ENCODE results near the gene TET2. TPM values are rescaled to one million over a fixed set of nuclear protein-coding genes. Genes with fewer than 3 reads are reported as not detected.
A peak's percentile ranks its signal among the peaks of the same experiment; 100 is the strongest.

The TET2 gene
- total RNA-seq, 1 donor from 2014 or later, result 11.4 TPM

DNA sequence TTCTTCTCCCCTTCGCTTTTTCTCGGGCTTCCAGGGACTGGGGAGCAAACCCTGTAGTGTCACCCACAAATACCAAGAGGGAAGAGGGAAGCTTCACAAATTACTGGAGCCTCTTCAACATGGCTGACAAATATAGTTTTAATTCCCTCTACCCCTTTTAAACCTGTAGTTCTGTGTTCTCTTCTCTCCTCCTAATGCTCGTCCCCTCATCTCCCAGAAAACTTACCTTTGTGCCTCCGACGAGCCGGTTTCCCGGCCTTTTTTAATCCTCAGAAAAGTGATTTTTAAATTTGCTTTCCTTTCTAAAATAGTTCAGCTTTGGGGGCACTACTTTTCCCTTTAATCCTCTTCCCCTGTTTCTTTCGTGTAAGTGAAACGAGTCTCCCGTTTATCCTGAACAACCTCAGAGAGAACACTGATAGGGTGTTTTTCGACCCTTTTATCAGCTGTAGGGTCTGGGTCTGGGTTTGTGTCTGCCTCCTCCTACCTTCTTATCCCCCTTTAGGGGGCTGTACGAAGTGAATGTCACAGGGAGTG lies 408 bp downstream of the TET2 start:
- no peak for DNase-seq (ENCODE audit: low spot score)
- Mint-ChIP-seq H3K27me3 (ENCODE audit: unreplicated experiment) (peaks cover 16% of the 10 kb centered on the region), H3K4me1 (ENCODE audit: unreplicated experiment) (peaks cover 19% of the 10 kb centered on the region), H3K9me3 (ENCODE audit: unreplicated experiment) (no peaks in the 10 kb centered on the region), H3K36me3 (ENCODE audit: low read depth, unreplicated experiment) (peaks cover 4% of the 10 kb centered on the region), H3K4me3 (ENCODE audit: unreplicated experiment) (peak overlapping the region; percentile 100), H3K27ac (ENCODE audit: unreplicated experiment) (peak overlapping the region; percentile 76)
- TF ChIP-seq, protein P1, sequence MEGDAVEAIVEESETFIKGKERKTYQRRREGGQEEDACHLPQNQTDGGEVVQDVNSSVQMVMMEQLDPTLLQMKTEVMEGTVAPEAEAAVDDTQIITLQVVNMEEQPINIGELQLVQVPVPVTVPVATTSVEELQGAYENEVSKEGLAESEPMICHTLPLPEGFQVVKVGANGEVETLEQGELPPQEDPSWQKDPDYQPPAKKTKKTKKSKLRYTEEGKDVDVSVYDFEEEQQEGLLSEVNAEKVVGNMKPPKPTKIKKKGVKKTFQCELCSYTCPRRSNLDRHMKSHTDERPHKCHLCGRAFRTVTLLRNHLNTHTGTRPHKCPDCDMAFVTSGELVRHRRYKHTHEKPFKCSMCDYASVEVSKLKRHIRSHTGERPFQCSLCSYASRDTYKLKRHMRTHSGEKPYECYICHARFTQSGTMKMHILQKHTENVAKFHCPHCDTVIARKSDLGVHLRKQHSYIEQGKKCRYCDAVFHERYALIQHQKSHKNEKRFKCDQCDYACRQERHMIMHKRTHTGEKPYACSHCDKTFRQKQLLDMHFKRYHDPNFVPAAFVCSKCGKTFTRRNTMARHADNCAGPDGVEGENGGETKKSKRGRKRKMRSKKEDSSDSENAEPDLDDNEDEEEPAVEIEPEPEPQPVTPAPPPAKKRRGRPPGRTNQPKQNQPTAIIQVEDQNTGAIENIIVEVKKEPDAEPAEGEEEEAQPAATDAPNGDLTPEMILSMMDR (IDR thresholded peaks at IDR 0.05; ENCODE audit: unreplicated experiment), result no peak

DNA sequence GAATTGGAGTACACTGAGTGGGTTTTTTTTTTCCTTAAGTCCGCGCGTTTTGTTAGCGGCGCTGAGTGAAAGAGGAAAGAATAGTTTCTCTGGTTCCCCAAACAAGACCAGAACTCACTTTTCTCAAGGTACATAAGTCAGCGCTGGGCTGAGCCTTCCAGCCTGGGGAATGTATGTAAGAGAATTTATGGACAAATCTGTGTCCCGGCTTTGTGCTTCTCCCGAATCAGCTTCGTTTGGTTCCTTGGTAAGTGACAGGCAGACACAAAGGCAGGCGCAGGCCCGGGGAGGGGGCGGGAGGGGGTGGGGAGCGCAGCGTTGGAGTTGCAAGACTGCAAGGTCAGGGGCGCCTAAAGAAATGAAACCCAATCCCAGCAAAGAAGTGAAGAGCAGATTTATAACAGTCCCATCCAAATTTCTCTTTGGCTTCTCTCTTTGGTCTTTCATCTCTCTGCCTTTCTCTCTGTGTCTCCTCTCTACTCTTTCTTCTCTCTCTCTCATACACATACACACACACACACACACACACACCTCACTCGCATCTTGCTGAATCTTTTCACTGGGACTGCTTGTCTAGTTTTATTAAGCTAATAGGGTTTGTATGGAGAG lies 981 bp downstream of the TET2 start:
- peak overlapping the region; percentile 100 for H3K4me3 Mint-ChIP-seq (ENCODE audit: unreplicated experiment)
- H3K27ac Mint-ChIP-seq (ENCODE audit: unreplicated experiment), result peak overlapping the region; percentile 76
- peaks cover 19% of the 10 kb centered on the region for H3K4me1 Mint-ChIP-seq (ENCODE audit: unreplicated experiment)
- H3K9me3 Mint-ChIP-seq (ENCODE audit: unreplicated experiment), result no peaks in the 10 kb centered on the region
- peaks cover 4% of the 10 kb centered on the region for H3K36me3 Mint-ChIP-seq (ENCODE audit: low read depth, unreplicated experiment)
- TF ChIP-seq, protein P1 (IDR thresholded peaks at IDR 0.05; ENCODE audit: unreplicated experiment), result no peak
- DNase-seq (ENCODE audit: low spot score), result peak; percentile 29
- peaks cover 16% of the 10 kb centered on the region for H3K27me3 Mint-ChIP-seq (ENCODE audit: unreplicated experiment)

DNA sequence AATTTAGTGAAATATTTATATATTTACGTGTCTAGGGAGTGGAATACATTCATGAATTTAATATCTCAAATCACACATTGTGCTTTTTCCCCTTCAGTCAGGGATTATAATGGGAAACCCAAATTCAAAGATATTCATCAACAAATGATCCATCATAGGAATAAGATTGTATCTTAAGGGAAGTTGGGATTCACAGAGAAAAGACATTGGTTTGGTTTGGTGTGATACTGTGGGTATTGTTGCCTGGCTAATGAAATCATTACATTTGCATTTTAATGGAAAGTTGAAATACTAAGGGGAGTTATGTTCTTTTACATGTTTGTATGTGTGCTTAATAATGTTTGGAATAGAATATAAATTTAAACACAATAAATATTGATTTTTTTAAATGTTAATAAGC lies 1.7 kb downstream of the TET2 start:
- Mint-ChIP-seq H3K36me3 (ENCODE audit: low read depth, unreplicated experiment) (peaks cover 4% of the 10 kb centered on the region), H3K9me3 (ENCODE audit: unreplicated experiment) (no peaks in the 10 kb centered on the region), H3K4me3 (ENCODE audit: unreplicated experiment) (no peak overlapping the region), H3K4me1 (ENCODE audit: unreplicated experiment) (peaks cover 19% of the 10 kb centered on the region), H3K27me3 (ENCODE audit: unreplicated experiment) (peaks cover 16% of the 10 kb centered on the region), H3K27ac (ENCODE audit: unreplicated experiment) (no peak overlapping the region)
- TF ChIP-seq, protein P1 (IDR thresholded peaks at IDR 0.05; ENCODE audit: unreplicated experiment), result no peak
- no peak for DNase-seq (ENCODE audit: low spot score)

DNA sequence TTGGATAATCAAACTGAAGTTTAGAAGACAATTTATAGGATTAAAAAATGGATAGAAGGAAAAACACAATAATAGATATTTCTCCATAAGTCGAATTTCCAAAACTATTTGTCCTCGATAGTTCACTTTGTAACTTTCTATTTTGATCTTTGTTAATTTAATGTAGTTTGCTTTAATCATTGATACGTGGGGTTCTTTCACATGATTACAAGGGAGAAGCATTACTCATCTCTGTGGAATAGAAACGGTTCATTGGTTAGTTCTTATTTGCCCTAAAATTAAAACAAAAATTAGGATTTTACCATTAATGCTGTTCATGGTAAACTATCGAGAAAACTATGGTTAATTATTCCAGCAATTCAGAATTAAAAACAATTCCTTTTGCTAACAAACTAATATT lies 2.1 kb downstream of the TET2 start:
- Mint-ChIP-seq H3K36me3 (ENCODE audit: low read depth, unreplicated experiment) (peaks cover 4% of the 10 kb centered on the region), H3K9me3 (ENCODE audit: unreplicated experiment) (no peaks in the 10 kb centered on the region), H3K27me3 (ENCODE audit: unreplicated experiment) (peaks cover 16% of the 10 kb centered on the region), H3K4me1 (ENCODE audit: unreplicated experiment) (peaks cover 19% of the 10 kb centered on the region), H3K27ac (ENCODE audit: unreplicated experiment) (no peak overlapping the region), H3K4me3 (ENCODE audit: unreplicated experiment) (no peak overlapping the region)
- no peak for DNase-seq (ENCODE audit: low spot score)
- TF ChIP-seq, protein P1 (IDR thresholded peaks at IDR 0.05; ENCODE audit: unreplicated experiment), result no peak

DNA sequence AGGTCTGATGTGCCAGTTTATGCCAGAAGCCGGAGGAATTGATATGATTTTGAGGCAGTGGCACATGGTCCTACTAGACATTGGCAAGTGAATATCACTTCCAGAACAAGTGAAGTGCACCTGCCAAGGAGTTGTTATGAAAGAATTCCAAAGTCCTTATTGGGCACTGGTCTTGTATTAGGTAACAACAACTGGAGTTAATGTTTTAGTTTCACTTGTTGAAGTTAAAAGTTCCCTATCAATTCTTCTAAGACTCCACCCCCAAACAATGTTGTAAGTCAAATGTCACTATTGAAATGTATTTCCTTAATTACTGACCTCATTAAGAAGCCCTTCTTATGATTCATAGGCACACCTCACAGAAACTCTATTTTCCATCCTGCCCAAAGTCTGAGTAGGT lies 3.1 kb downstream of the TET2 start:
- no peak overlapping the region for H3K4me3 Mint-ChIP-seq (ENCODE audit: unreplicated experiment)

More for the DNA sequence above, 3.1 kb downstream of the TET2 start:
- H3K4me1 Mint-ChIP-seq (ENCODE audit: unreplicated experiment), result peaks cover 19% of the 10 kb centered on the region
- peaks cover 4% of the 10 kb centered on the region for H3K36me3 Mint-ChIP-seq (ENCODE audit: low read depth, unreplicated experiment)
- DNase-seq (ENCODE audit: low spot score), result no peak
- no peak overlapping the region for H3K27ac Mint-ChIP-seq (ENCODE audit: unreplicated experiment)
- peaks cover 16% of the 10 kb centered on the region for H3K27me3 Mint-ChIP-seq (ENCODE audit: unreplicated experiment)
- TF ChIP-seq, protein P1 (IDR thresholded peaks at IDR 0.05; ENCODE audit: unreplicated experiment), result no peak
- no peaks in the 10 kb centered on the region for H3K9me3 Mint-ChIP-seq (ENCODE audit: unreplicated experiment)
